ENCODE data around the gene CADM2.
"Not testable (repeated sequence)": the region's sequence is repeated elsewhere in the genome, so short reads cannot be mapped to it uniquely, and the experiment has no call there.

CADM2 gene

GRCh38 chr3:85483986-85484385 lies 525.2 kb downstream of the CADM2 start:
- TF ChIP-seq CTCF (IDR thresholded peaks at IDR 0.05; ENCODE audit: insufficient read depth, low read depth, low read length, missing control alignments) = no peak
- DNase-seq (ENCODE audit: low read depth) = no peak
- H3K4me3 ChIP-seq (ENCODE audit: low read length) = no peak overlapping the region

- DNase-seq (ENCODE audit: low read depth) = no peak
- no peak overlapping the region for H3K4me3 ChIP-seq (ENCODE audit: low read length)
- TF ChIP-seq CTCF (IDR thresholded peaks at IDR 0.05; ENCODE audit: insufficient read depth, low read depth, low read length, missing control alignments) = no peak
These were observed 528.6 kb downstream of the CADM2 start for GRCh38 chr3:85487375-85487774.

- TF ChIP-seq CTCF (IDR thresholded peaks at IDR 0.05; ENCODE audit: insufficient read depth, low read depth, low read length, missing control alignments) = no peak
- DNase-seq (ENCODE audit: low read depth) = no peak
- H3K4me3 ChIP-seq (ENCODE audit: low read length) = no peak overlapping the region
These were observed 536.8 kb downstream of the CADM2 start for GRCh38 chr3:85495602-85496001.

- no peak for DNase-seq (ENCODE audit: low read depth)
- no peak overlapping the region for H3K4me3 ChIP-seq (ENCODE audit: low read length)
- no peak for TF ChIP-seq CTCF (IDR thresholded peaks at IDR 0.05; ENCODE audit: insufficient read depth, low read depth, low read length, missing control alignments)
These were observed 539.4 kb downstream of the CADM2 start for GRCh38 chr3:85498177-85498576.

- TF ChIP-seq CTCF (IDR thresholded peaks at IDR 0.05; ENCODE audit: insufficient read depth, low read depth, low read length, missing control alignments) = no peak
- no peak for DNase-seq (ENCODE audit: low read depth)
- H3K4me3 ChIP-seq (ENCODE audit: low read length) = no peak overlapping the region
These were observed 543.5 kb downstream of the CADM2 start for GRCh38 chr3:85502148-85502875.

GRCh38 chr3:85504129-85504784 lies 545.5 kb downstream of the CADM2 start:
- H3K4me3 ChIP-seq (ENCODE audit: low read length); DNase-seq (ENCODE audit: low read depth): not testable (repeated sequence)

- not testable (repeated sequence) for H3K4me3 ChIP-seq (ENCODE audit: low read length); DNase-seq (ENCODE audit: low read depth)
These were observed 546.2 kb downstream of the CADM2 start for GRCh38 chr3:85504785-85505511.

GRCh38 chr3:85507052-85507451 lies 548.3 kb downstream of the CADM2 start:
- H3K4me3 ChIP-seq (ENCODE audit: low read length); DNase-seq (ENCODE audit: low read depth): not testable (repeated sequence)
